CD14-positive monocyte (primary cell): ENCODE data around the gene SEMA4D. TPM values are rescaled to one million over a fixed set of nuclear protein-coding genes. Genes with fewer than 3 reads are reported as not detected.

ENCODE experiments used
- DNase-seq, 3 donors: peaks; one replicate each; pipeline ENCODE4 v3.0.0-alpha.2; 2011 to 2022
- H2AFZ ChIP-seq: 2 replicates; pipeline ENCODE4 v1.6.0; 2012; ENCODE audit warnings: mild to moderate bottlenecking, low read depth, low read length, inconsistent platforms; ENCODE audit not compliant: insufficient read depth, poor library complexity, severe bottlenecking
- H3K27ac ChIP-seq, 2 donors: 1 replicate in 1 of 2; 2 replicates in 1 of 2; pipeline ENCODE4 v1.5.1; 2012 to 2013; ENCODE audit warnings: low read length in 2 of 2, control low read depth in 1 of 2, inconsistent platforms in 1 of 2, low read depth in 1 of 2, mild to moderate bottlenecking in 1 of 2
- H3K27me3 ChIP-seq, 2 donors: one replicate each; pipeline versions ENCODE4 v1.6.0 to v1.6.1; 2011 to 2013; ENCODE audit warnings: low read length in 2 of 2; ENCODE audit not compliant: control insufficient read depth in 2 of 2, insufficient read depth in 2 of 2
- H3K36me3 ChIP-seq, 2 donors: replicated peaks in 1 of 2; 1 replicate in 1 of 2; 2 replicates in 1 of 2; pipeline versions ENCODE4 v1.5.1 to v1.6.1; 2012 to 2013; ENCODE audit warnings: low read length in 2 of 2, control low read depth in 1 of 2, inconsistent platforms in 1 of 2, mild to moderate bottlenecking in 1 of 2; ENCODE audit not compliant: insufficient read depth in 2 of 2, control insufficient read depth in 1 of 2
- H3K4me1 ChIP-seq, 2 donors: 1 replicate in 1 of 2; 2 replicates in 1 of 2; pipeline versions ENCODE4 v1.5.1 to v1.6.1; 2012 to 2013; ENCODE audit warnings: low read length in 2 of 2, control low read depth in 1 of 2, inconsistent platforms in 1 of 2, mild to moderate bottlenecking in 1 of 2, moderate library complexity in 1 of 2; ENCODE audit not compliant: insufficient read depth in 2 of 2, control insufficient read depth in 1 of 2
- H3K4me2 ChIP-seq: replicated peaks from 2 replicates; pipeline ENCODE3; 2012; ENCODE audit warnings: low read length, moderate library complexity, mild to moderate bottlenecking; ENCODE audit not compliant: poor library complexity, severe bottlenecking; ENCODE audit errors: extremely low read depth
- H3K4me3 ChIP-seq, 3 experiments: fragments of 200-600 bp in 1 of 3; sonication (generic) in 1 of 3; replicated peaks in 1 of 3; 1 replicate in 2 of 3; 2 replicates in 1 of 3; pipeline ENCODE4 v1.5.1; 2011 to 2013; ENCODE audit warnings: low read length in 3 of 3, mild to moderate bottlenecking in 3 of 3, control low read depth in 2 of 3, low read depth in 2 of 3, inconsistent platforms in 1 of 3, moderate library complexity in 1 of 3
- H3K79me2 ChIP-seq: 2 replicates; pipeline ENCODE4 v1.6.0; 2012; ENCODE audit warnings: mild to moderate bottlenecking, control low read depth, inconsistent platforms, low read length, moderate library complexity; ENCODE audit not compliant: insufficient read depth
- H3K9ac ChIP-seq: 2 replicates; pipeline ENCODE4 v1.6.0; 2017; ENCODE audit warnings: low read length, mild to moderate bottlenecking; ENCODE audit not compliant: insufficient read depth, poor library complexity, severe bottlenecking
- H3K9me3 ChIP-seq, 2 donors: replicated peaks in 1 of 2; 1 replicate in 1 of 2; 2 replicates in 1 of 2; pipeline versions ENCODE4 v1.5.1 to v1.6.1; 2012 to 2013; ENCODE audit warnings: low read length in 2 of 2, control low read depth in 1 of 2; ENCODE audit not compliant: control insufficient read depth in 1 of 2, insufficient read depth in 1 of 2
- H4K20me1 ChIP-seq: 2 replicates; pipeline ENCODE4 v1.6.0; 2012; ENCODE audit warnings: mild to moderate bottlenecking, low read length, control low read depth, moderate library complexity; ENCODE audit not compliant: insufficient read depth
- H3K27ac Mint-ChIP-seq, 7 donors: one replicate each; pipeline ENCODE4 v1.8.0; 2020; ENCODE audit warnings: mild to moderate bottlenecking in 7 of 7, mixed read lengths in 7 of 7, moderate library complexity in 6 of 7, inconsistent platforms in 2 of 7
- H3K27me3 Mint-ChIP-seq, 3 donors: one replicate each; pipeline ENCODE4 v1.8.0; 2021 to 2022; ENCODE audit warnings: low read depth in 3 of 3, mild to moderate bottlenecking in 3 of 3, mixed read lengths in 3 of 3, moderate library complexity in 3 of 3, inconsistent platforms in 1 of 3
- H3K36me3 Mint-ChIP-seq, 2 donors: one replicate each; pipeline ENCODE4 v1.8.0; 2020; ENCODE audit warnings: mixed read lengths in 2 of 2, inconsistent platforms in 1 of 2, mild to moderate bottlenecking in 1 of 2
- H3K4me1 Mint-ChIP-seq: one replicate; pipeline ENCODE4 v1.8.0; 2020; ENCODE audit warnings: mild to moderate bottlenecking, mixed read lengths
- H3K4me3 Mint-ChIP-seq, 2 donors: one replicate each; pipeline ENCODE4 v1.8.0; 2020; ENCODE audit warnings: mild to moderate bottlenecking in 2 of 2, mixed read lengths in 2 of 2, moderate library complexity in 1 of 2
- H3K9me3 Mint-ChIP-seq, 7 donors: one replicate each; pipeline ENCODE4 v1.8.0; 2020 to 2022; ENCODE audit warnings: mixed read lengths in 7 of 7, mild to moderate bottlenecking in 6 of 7, moderate library complexity in 6 of 7, inconsistent platforms in 2 of 7
- WGBS: methylation state at CpG from one replicate; pipeline ENCODE4 v1.1.5; 2013; ENCODE audit warnings: missing lambda C conversion rate; ENCODE audit not compliant: insufficient coverage; 5-methylcytosine and 5-hydroxymethylcytosine counted together
- intact Hi-C, 2 donors: fragments of 100-400 bp; cut with micrococcal nuclease; formaldehyde crosslinking; loops; one replicate each; pipeline versions ENCODE4 v1.15.0 to v1.15.1; 2023
- polyA plus RNA-seq, 3 donors: library from polyadenylated mRNA; depleted of rRNA in 1 of 3; unstranded in 2 of 3; stranded (reverse) in 1 of 3; fragments of 300-500 nt in 2 of 3; fragments of >200 nt in 1 of 3; fragmentation: Illumina TruSeq in 2 of 3; gene quantifications; 1 replicate in 2 of 3; 2 replicates in 1 of 3; pipeline ENCODE4 v1.2.3, GENCODE V29; 2012 to 2021
- TF ChIP-seq, protein P1 (sequence below): fragments of 200-600 bp; IDR thresholded peaks from one replicate; pipeline ENCODE4 v1.8.0; 2022; ENCODE audit warnings: antibody characterized with exemption, mild to moderate bottlenecking

Gene SEMA4D
- polyA plus RNA-seq, 3 donors, result 28.2 to 117 (median 28.6) TPM

- peaks cover 81 to 90% of the 10 kb centered on the region in 2 donors for H3K36me3 ChIP-seq
- peaks cover 7% of the 10 kb centered on the region for H3K79me2 ChIP-seq
- DNase-seq, result no peak
- Mint-ChIP-seq H3K4me1 (peaks cover 31% of the 10 kb centered on the region), H3K4me3 (no peak overlapping the region), H3K27ac (peak overlapping the region in 1 of 7 donors; percentile 30), H3K27me3 (no peaks in the 10 kb centered on the region), H3K36me3 (peaks cover 88 to 96% of the 10 kb centered on the region in 2 donors), H3K9me3 (no peaks in the 10 kb centered on the region)
- H4K20me1 ChIP-seq, result peaks cover 9% of the 10 kb centered on the region
- TF ChIP-seq, protein P1, sequence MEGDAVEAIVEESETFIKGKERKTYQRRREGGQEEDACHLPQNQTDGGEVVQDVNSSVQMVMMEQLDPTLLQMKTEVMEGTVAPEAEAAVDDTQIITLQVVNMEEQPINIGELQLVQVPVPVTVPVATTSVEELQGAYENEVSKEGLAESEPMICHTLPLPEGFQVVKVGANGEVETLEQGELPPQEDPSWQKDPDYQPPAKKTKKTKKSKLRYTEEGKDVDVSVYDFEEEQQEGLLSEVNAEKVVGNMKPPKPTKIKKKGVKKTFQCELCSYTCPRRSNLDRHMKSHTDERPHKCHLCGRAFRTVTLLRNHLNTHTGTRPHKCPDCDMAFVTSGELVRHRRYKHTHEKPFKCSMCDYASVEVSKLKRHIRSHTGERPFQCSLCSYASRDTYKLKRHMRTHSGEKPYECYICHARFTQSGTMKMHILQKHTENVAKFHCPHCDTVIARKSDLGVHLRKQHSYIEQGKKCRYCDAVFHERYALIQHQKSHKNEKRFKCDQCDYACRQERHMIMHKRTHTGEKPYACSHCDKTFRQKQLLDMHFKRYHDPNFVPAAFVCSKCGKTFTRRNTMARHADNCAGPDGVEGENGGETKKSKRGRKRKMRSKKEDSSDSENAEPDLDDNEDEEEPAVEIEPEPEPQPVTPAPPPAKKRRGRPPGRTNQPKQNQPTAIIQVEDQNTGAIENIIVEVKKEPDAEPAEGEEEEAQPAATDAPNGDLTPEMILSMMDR, result no peak
- H3K4me2 ChIP-seq, result no peak overlapping the region
- no peak overlapping the region for H2AFZ ChIP-seq
- intact Hi-C loops, result no loop called here
- no peak overlapping the region for H3K4me3 ChIP-seq
- H3K27me3 ChIP-seq, result no peaks in the 10 kb centered on the region
- no peak overlapping the region for H3K9ac ChIP-seq
- WGBS, result 100% methylated on average over 2 of the region's 3 CpGs
- H3K27ac ChIP-seq, result peak overlapping the region in 1 of 2 donors; percentile 21
- H3K4me1 ChIP-seq, result peaks cover 24 to 28% of the 10 kb centered on the region in 2 donors
- H3K9me3 ChIP-seq, result no peaks in the 10 kb centered on the region
These were observed 143.9 kb downstream of the SEMA4D start for GRCh38 chr9:89353989-89354388.

- H3K9me3 Mint-ChIP-seq, result no peaks in the 10 kb centered on the region
- peak overlapping the region; percentile 79 to 93 (median 89) for H3K27ac Mint-ChIP-seq
- H3K27me3 Mint-ChIP-seq, result no peaks in the 10 kb centered on the region
- H3K36me3 Mint-ChIP-seq, result peaks cover 88 to 98% of the 10 kb centered on the region in 2 donors
- Histone ChIP-seq H4K20me1 (peaks cover 5% of the 10 kb centered on the region), H3K27me3 (no peaks in the 10 kb centered on the region), H3K27ac (peak overlapping the region in 1 of 2 donors; percentile 83), H3K79me2 (peaks cover 7% of the 10 kb centered on the region), H3K4me3 (peak overlapping the region in 1 of 3 experiments; percentile 16), H3K9me3 (no peaks in the 10 kb centered on the region), H3K9ac (peak overlapping the region; percentile 22), H2AFZ (no peak overlapping the region), H3K4me2 (peak overlapping the region; percentile 56), H3K4me1 (peaks cover 24 to 28% of the 10 kb centered on the region in 2 donors), H3K36me3 (peaks cover 82 to 90% of the 10 kb centered on the region in 2 donors)
- peak overlapping the region in 1 of 2 donors; percentile 17 for H3K4me3 Mint-ChIP-seq
- 97% methylated on average over 7 of the region's 8 CpGs for WGBS
- intact Hi-C loops, result no loop called here
- TF ChIP-seq, protein P1, result no peak
- H3K4me1 Mint-ChIP-seq, result peaks cover 30% of the 10 kb centered on the region
- no peak for DNase-seq
These were observed 144.9 kb downstream of the SEMA4D start for GRCh38 chr9:89352874-89353649.
